GM23338 (cell line): ENCODE data around the gene POLK. TPM values are rescaled to one million over a fixed set of nuclear protein-coding genes. Genes with fewer than 3 reads are reported as not detected.

Experiments
- ATAC-seq: fragments of 200-7000 bp; cut with Tn5 transposase; 3 replicates; pipeline ENCODE4 v1.9.1; 2020
- DNase-seq: peaks from one replicate; pipeline ENCODE4 v3.0.0-alpha.2; 2015; ENCODE audit warnings: low spot score
- H2AFZ ChIP-seq: fragments of 200-600 bp; sonication (generic); 2 replicates; pipeline ENCODE4 v1.8.0; 2016; ENCODE audit warnings: antibody characterized with exemption, mild to moderate bottlenecking, moderate library complexity
- H3F3A ChIP-seq: fragments of 200-600 bp; sonication (generic); replicated peaks from 2 replicates; pipeline ENCODE4 v1.8.0; 2017; ENCODE audit warnings: antibody characterized with exemption, mixed run types, low read depth
- H3K27ac ChIP-seq: fragments of 200-600 bp; sonication (generic); 2 replicates; pipeline ENCODE4 v1.6.1; 2016; ENCODE audit warnings: low read depth
- H3K27me3 ChIP-seq: fragments of 200-600 bp; sonication (generic); 2 replicates; pipeline ENCODE4 v1.8.0; 2016; ENCODE audit warnings: mild to moderate bottlenecking, mixed run types, moderate library complexity; ENCODE audit not compliant: insufficient read depth
- H3K36me3 ChIP-seq: fragments of 200-600 bp; sonication (generic); 2 replicates; pipeline ENCODE4 v1.8.0; 2016; ENCODE audit warnings: mild to moderate bottlenecking; ENCODE audit not compliant: insufficient read depth
- H3K4me1 ChIP-seq: fragments of 200-600 bp; sonication (generic); 2 replicates; pipeline ENCODE4 v1.8.0; 2016; ENCODE audit warnings: mild to moderate bottlenecking, moderate library complexity; ENCODE audit not compliant: insufficient read depth
- H3K4me2 ChIP-seq: fragments of 200-600 bp; sonication (generic); 2 replicates; pipeline ENCODE4 v1.7.1; 2017; ENCODE audit warnings: mixed run types
- H3K4me3 ChIP-seq: fragments of 200-600 bp; sonication (generic); 2 replicates; pipeline ENCODE4 v1.6.1; 2016; ENCODE audit warnings: mixed run types
- H3K79me2 ChIP-seq: fragments of 200-600 bp; sonication (generic); replicated peaks from 2 replicates; pipeline ENCODE4 v1.8.0; 2017; ENCODE audit warnings: mild to moderate bottlenecking; ENCODE audit not compliant: insufficient read depth
- H3K9me2 ChIP-seq: fragments of 200-600 bp; sonication (generic); 2 replicates; pipeline ENCODE4 v1.8.0; 2017; ENCODE audit not compliant: insufficient read depth
- H4K20me1 ChIP-seq: fragments of 200-600 bp; sonication (generic); replicated peaks from 2 replicates; pipeline ENCODE4 v1.8.0; 2017; ENCODE audit warnings: mild to moderate bottlenecking; ENCODE audit not compliant: insufficient read depth
- H3K27ac Mint-ChIP-seq: 2 replicates; pipeline ENCODE4 v1.8.0; 2020; ENCODE audit warnings: inconsistent platforms, mild to moderate bottlenecking, moderate library complexity, mixed read lengths
- H3K27me3 Mint-ChIP-seq: 3 replicates; pipeline ENCODE4 v1.8.0; 2022; ENCODE audit warnings: low read depth, mild to moderate bottlenecking, moderate library complexity, mixed read lengths, inconsistent platforms; ENCODE audit not compliant: insufficient read depth, poor library complexity
- H3K36me3 Mint-ChIP-seq: 3 replicates; pipeline ENCODE4 v1.8.0; 2021; ENCODE audit warnings: low read depth, mild to moderate bottlenecking, inconsistent platforms, moderate library complexity, mixed read lengths
- H3K4me1 Mint-ChIP-seq: 3 replicates; pipeline ENCODE4 v1.8.0; 2020; ENCODE audit warnings: mild to moderate bottlenecking, inconsistent platforms, mixed read lengths
- H3K4me3 Mint-ChIP-seq: 3 replicates; pipeline ENCODE4 v1.8.0; 2021; ENCODE audit warnings: moderate library complexity, mild to moderate bottlenecking, inconsistent platforms, mixed read lengths
- H3K9me3 Mint-ChIP-seq: 3 replicates; pipeline ENCODE4 v1.8.0; 2020; ENCODE audit warnings: moderate library complexity, mild to moderate bottlenecking, inconsistent platforms, mixed read lengths
- CREB1 ChIP-seq: fragments of 250-450 bp; sonication (Bioruptor Pico); IDR thresholded peaks from 2 replicates; pipeline ENCODE4 v1.5.0; 2020; ENCODE audit warnings: low read depth, mild to moderate bottlenecking, moderate library complexity
- EZH2 ChIP-seq: fragments of 200-600 bp; sonication (generic); IDR thresholded peaks from one replicate; pipeline ENCODE4 v1.8.0; 2017; ENCODE audit warnings: antibody characterized with exemption, mild to moderate bottlenecking, low read depth; ENCODE audit not compliant: unreplicated experiment
- EZH2phosphoT487 ChIP-seq: fragments of 200-600 bp; sonication (generic); IDR thresholded peaks from one replicate; pipeline ENCODE4 v1.8.1; 2018; ENCODE audit warnings: antibody characterized with exemption; ENCODE audit not compliant: unreplicated experiment
- NANOG ChIP-seq: IDR thresholded peaks from 2 replicates; pipeline ENCODE4 v1.6.1; 2016; ENCODE audit warnings: antibody characterized with exemption, borderline replicate concordance
- POLR2AphosphoS5 ChIP-seq: IDR thresholded peaks from 2 replicates; pipeline ENCODE4 v1.6.1; 2016; ENCODE audit warnings: antibody characterized with exemption, low read depth
- STAT1 ChIP-seq: IDR thresholded peaks from one replicate; pipeline ENCODE4 v1.6.1; 2016; ENCODE audit warnings: antibody characterized with exemption; ENCODE audit not compliant: unreplicated experiment
- ZNF114 ChIP-seq: fragments of 250-450 bp; sonication (Bioruptor Pico); IDR thresholded peaks from 2 replicates; pipeline ENCODE4 v1.5.0; 2020; ENCODE audit warnings: mild to moderate bottlenecking, moderate library complexity
- ZNF331 ChIP-seq: fragments of 250-450 bp; sonication (Bioruptor Pico); IDR thresholded peaks from 2 replicates; pipeline ENCODE4 v1.5.0; 2020; ENCODE audit warnings: low read depth, mild to moderate bottlenecking, moderate library complexity
- polyA plus RNA-seq: library from polyadenylated mRNA; unstranded; fragments of >200 nt; fragmentation: Nextera tagmentation; extraction: Ambion mirVana; gene quantifications from 2 replicates; pipeline ENCODE4 v1.2.1, GENCODE V29; 2016
- total RNA-seq: library from RNA; depleted of rRNA; stranded (reverse); fragments of >200 nt; shearing (Covaris generic); gene quantifications from 2 replicates; pipeline ENCODE4 v1.2.3, GENCODE V29; 2014
- TF ChIP-seq, protein P1 (sequence below), 2 experiments: fragments of 200-600 bp in 1 of 2; sonication (generic) in 1 of 2; conservative IDR thresholded peaks; 2 replicates each; pipeline versions ENCODE4 v1.5.1 to v1.6.1; 2016 to 2017; ENCODE audit warnings: antibody characterized with exemption in 2 of 2, low read depth in 2 of 2, mild to moderate bottlenecking in 2 of 2, moderate library complexity in 1 of 2
- TF ChIP-seq, protein P2 (sequence below): fragments of 250-450 bp; sonication (Bioruptor Pico); IDR thresholded peaks from 2 replicates; pipeline ENCODE4 v1.5.0; 2020; ENCODE audit warnings: mild to moderate bottlenecking, moderate library complexity
- TF ChIP-seq, protein P3 (sequence below): IDR thresholded peaks from one replicate; pipeline ENCODE4 v1.6.1; 2018; ENCODE audit warnings: antibody characterized with exemption; ENCODE audit not compliant: unreplicated experiment
- TF ChIP-seq, protein P4 (sequence below): IDR thresholded peaks from 2 replicates; pipeline ENCODE4 v1.6.1; 2016; ENCODE audit warnings: antibody characterized with exemption

The POLK gene
- total and polyA plus RNA-seq, 2 experiments from 2014 or later = 6.3 to 14.5 TPM

DNA sequence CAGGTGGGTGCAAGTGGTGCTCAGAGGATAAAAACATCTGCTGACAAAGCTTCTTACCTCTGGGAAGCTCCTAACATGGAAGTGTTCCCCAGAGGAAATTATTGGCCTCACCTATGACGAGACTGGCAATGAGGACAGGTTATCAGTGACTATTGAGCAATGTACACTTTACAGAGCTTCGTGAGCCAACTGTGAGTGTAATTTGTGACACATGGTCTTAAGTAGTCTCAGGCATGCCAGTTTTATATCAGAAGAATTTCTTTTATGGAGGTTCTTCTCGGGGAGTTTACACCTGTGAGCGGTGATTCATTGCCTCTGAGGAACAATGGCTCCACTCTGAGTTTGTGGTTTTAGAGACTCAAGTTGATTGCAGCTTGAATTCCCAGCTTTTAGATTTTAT is 110.9 kb downstream of the POLK start:
- Histone ChIP-seq H2AFZ (no peak overlapping the region), H3K27ac (no peak overlapping the region), H3F3A (no peaks in the 10 kb centered on the region), H3K79me2 (no peaks in the 10 kb centered on the region), H3K9me2 (no peaks in the 10 kb centered on the region), H3K36me3 (no peaks in the 10 kb centered on the region), H3K4me3 (no peak overlapping the region), H3K4me2 (no peak overlapping the region), H3K27me3 (no peaks in the 10 kb centered on the region), H4K20me1 (no peaks in the 10 kb centered on the region), H3K4me1 (no peaks in the 10 kb centered on the region; the same call in 1 of the 2 replicates)
- ATAC-seq (no peak), DNase-seq (no peak)
- Mint-ChIP-seq H3K4me1 (no peaks in the 10 kb centered on the region), H3K27me3 (peaks cover 3% of the 10 kb centered on the region), H3K27ac (no peak overlapping the region), H3K4me3 (no peak overlapping the region), H3K9me3 (no peaks in the 10 kb centered on the region), H3K36me3 (no peaks in the 10 kb centered on the region)
- TF ChIP-seq, protein P1, sequence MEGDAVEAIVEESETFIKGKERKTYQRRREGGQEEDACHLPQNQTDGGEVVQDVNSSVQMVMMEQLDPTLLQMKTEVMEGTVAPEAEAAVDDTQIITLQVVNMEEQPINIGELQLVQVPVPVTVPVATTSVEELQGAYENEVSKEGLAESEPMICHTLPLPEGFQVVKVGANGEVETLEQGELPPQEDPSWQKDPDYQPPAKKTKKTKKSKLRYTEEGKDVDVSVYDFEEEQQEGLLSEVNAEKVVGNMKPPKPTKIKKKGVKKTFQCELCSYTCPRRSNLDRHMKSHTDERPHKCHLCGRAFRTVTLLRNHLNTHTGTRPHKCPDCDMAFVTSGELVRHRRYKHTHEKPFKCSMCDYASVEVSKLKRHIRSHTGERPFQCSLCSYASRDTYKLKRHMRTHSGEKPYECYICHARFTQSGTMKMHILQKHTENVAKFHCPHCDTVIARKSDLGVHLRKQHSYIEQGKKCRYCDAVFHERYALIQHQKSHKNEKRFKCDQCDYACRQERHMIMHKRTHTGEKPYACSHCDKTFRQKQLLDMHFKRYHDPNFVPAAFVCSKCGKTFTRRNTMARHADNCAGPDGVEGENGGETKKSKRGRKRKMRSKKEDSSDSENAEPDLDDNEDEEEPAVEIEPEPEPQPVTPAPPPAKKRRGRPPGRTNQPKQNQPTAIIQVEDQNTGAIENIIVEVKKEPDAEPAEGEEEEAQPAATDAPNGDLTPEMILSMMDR (conservative IDR thresholded peaks at IDR 0.05; ENCODE audit: low read depth in 2 of 2) = no peak
- TF ChIP-seq NANOG = no peak
- no peak for TF ChIP-seq CREB1
- TF ChIP-seq, protein P2, sequence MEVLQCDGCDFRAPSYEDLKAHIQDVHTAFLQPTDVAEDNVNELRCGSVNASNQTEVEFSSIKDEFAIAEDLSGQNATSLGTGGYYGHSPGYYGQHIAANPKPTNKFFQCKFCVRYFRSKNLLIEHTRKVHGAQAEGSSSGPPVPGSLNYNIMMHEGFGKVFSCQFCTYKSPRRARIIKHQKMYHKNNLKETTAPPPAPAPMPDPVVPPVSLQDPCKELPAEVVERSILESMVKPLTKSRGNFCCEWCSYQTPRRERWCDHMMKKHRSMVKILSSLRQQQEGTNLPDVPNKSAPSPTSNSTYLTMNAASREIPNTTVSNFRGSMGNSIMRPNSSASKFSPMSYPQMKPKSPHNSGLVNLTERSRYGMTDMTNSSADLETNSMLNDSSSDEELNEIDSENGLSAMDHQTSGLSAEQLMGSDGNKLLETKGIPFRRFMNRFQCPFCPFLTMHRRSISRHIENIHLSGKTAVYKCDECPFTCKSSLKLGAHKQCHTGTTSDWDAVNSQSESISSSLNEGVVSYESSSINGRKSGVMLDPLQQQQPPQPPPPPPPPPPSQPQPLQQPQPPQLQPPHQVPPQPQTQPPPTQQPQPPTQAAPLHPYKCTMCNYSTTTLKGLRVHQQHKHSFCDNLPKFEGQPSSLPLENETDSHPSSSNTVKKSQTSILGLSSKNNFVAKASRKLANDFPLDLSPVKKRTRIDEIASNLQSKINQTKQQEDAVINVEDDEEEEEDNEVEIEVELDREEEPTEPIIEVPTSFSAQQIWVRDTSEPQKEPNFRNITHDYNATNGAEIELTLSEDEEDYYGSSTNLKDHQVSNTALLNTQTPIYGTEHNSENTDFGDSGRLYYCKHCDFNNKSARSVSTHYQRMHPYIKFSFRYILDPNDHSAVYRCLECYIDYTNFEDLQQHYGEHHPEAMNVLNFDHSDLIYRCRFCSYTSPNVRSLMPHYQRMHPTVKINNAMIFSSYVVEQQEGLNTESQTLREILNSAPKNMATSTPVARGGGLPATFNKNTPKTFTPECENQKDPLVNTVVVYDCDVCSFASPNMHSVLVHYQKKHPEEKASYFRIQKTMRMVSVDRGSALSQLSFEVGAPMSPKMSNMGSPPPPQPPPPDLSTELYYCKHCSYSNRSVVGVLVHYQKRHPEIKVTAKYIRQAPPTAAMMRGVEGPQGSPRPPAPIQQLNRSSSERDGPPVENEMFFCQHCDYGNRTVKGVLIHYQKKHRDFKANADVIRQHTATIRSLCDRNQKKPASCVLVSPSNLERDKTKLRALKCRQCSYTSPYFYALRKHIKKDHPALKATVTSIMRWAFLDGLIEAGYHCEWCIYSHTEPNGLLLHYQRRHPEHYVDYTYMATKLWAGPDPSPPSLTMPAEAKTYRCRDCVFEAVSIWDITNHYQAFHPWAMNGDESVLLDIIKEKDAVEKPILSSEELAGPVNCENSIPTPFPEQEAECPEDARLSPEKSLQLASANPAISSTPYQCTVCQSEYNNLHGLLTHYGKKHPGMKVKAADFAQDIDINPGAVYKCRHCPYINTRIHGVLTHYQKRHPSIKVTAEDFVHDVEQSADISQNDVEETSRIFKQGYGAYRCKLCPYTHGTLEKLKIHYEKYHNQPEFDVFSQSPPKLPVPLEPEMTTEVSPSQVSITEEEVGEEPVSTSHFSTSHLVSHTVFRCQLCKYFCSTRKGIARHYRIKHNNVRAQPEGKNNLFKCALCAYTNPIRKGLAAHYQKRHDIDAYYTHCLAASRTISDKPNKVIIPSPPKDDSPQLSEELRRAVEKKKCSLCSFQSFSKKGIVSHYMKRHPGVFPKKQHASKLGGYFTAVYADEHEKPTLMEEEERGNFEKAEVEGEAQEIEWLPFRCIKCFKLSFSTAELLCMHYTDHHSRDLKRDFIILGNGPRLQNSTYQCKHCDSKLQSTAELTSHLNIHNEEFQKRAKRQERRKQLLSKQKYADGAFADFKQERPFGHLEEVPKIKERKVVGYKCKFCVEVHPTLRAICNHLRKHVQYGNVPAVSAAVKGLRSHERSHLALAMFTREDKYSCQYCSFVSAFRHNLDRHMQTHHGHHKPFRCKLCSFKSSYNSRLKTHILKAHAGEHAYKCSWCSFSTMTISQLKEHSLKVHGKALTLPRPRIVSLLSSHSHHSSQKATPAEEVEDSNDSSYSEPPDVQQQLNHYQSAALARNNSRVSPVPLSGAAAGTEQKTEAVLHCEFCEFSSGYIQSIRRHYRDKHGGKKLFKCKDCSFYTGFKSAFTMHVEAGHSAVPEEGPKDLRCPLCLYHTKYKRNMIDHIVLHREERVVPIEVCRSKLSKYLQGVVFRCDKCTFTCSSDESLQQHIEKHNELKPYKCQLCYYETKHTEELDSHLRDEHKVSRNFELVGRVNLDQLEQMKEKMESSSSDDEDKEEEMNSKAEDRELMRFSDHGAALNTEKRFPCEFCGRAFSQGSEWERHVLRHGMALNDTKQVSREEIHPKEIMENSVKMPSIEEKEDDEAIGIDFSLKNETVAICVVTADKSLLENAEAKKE (CRISPR knock-in tag) = no peak
- TF ChIP-seq, protein P3, sequence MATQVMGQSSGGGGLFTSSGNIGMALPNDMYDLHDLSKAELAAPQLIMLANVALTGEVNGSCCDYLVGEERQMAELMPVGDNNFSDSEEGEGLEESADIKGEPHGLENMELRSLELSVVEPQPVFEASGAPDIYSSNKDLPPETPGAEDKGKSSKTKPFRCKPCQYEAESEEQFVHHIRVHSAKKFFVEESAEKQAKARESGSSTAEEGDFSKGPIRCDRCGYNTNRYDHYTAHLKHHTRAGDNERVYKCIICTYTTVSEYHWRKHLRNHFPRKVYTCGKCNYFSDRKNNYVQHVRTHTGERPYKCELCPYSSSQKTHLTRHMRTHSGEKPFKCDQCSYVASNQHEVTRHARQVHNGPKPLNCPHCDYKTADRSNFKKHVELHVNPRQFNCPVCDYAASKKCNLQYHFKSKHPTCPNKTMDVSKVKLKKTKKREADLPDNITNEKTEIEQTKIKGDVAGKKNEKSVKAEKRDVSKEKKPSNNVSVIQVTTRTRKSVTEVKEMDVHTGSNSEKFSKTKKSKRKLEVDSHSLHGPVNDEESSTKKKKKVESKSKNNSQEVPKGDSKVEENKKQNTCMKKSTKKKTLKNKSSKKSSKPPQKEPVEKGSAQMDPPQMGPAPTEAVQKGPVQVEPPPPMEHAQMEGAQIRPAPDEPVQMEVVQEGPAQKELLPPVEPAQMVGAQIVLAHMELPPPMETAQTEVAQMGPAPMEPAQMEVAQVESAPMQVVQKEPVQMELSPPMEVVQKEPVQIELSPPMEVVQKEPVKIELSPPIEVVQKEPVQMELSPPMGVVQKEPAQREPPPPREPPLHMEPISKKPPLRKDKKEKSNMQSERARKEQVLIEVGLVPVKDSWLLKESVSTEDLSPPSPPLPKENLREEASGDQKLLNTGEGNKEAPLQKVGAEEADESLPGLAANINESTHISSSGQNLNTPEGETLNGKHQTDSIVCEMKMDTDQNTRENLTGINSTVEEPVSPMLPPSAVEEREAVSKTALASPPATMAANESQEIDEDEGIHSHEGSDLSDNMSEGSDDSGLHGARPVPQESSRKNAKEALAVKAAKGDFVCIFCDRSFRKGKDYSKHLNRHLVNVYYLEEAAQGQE = no peak
- TF ChIP-seq POLR2AphosphoS5 = no peak
- no peak for TF ChIP-seq ZNF331 (CRISPR knock-in tag)
- TF ChIP-seq STAT1 = no peak
- TF ChIP-seq EZH2phosphoT487 = no peak
- TF ChIP-seq, protein P4, sequence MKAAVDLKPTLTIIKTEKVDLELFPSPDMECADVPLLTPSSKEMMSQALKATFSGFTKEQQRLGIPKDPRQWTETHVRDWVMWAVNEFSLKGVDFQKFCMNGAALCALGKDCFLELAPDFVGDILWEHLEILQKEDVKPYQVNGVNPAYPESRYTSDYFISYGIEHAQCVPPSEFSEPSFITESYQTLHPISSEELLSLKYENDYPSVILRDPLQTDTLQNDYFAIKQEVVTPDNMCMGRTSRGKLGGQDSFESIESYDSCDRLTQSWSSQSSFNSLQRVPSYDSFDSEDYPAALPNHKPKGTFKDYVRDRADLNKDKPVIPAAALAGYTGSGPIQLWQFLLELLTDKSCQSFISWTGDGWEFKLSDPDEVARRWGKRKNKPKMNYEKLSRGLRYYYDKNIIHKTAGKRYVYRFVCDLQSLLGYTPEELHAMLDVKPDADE = no peak
- TF ChIP-seq ZNF114 (CRISPR knock-in tag) = no peak
- TF ChIP-seq EZH2 = no peak
